Right ventricle myocardium inferior (tissue), 1 donor: Measurements from ENCODE around the gene SDK1. TPM values are rescaled to one million over a fixed set of nuclear protein-coding genes. Genes with fewer than 3 reads are reported as not detected.
"Not testable (repeated sequence)": the region's sequence is repeated elsewhere in the genome, so short reads cannot be mapped to it uniquely, and the experiment has no call there.

Experiments
- ATAC-seq: fragments of 200-7000 bp; cut with Tn5 transposase; one replicate; pipeline ENCODE4 v1.9.1; 2020; ENCODE audit warnings: mild to moderate bottlenecking, moderate library complexity
- DNase-seq: peaks from one replicate; pipeline ENCODE4 v3.0.0; 2021; ENCODE audit errors: missing footprints
- intact Hi-C: fragments of 100-400 bp; cut with DNase I; formaldehyde crosslinking; loops from one replicate; pipeline ENCODE4 v1.11.0; 2022
- total RNA-seq: library from RNA; stranded (reverse); fragmentation: NEBNext Ultra II Directional; extraction: Animal tissue kit (Norgen Biotek cat#: 25700); gene quantifications from one replicate; pipeline ENCODE4 v1.2.1, GENCODE V29; 2021
- donor health status: DM: no; HTN: yes; CAD: no; lungs with severe emphysema.

SDK1 gene
- total RNA-seq, 1 donor from 2014 or later: 2.3 TPM

GRCh38 chr7:3540456-3541220 is 239.6 kb downstream of the SDK1 start:
- no peak for DNase-seq
- intact Hi-C loops: no loop called here
- ATAC-seq: no peak

GRCh38 chr7:3544202-3544601 is 243.2 kb downstream of the SDK1 start:
- ATAC-seq: no peak
- no peak for DNase-seq
- intact Hi-C loops: no loop called here

GRCh38 chr7:3548815-3549214 is 247.8 kb downstream of the SDK1 start:
- intact Hi-C loops: no loop called here
- ATAC-seq (no peak), DNase-seq (no peak)

- ATAC-seq (no peak), DNase-seq (no peak)
- intact Hi-C loops: no loop called here
Observed at GRCh38 chr7:3549601-3550000, 248.5 kb downstream of the SDK1 start.

GRCh38 chr7:3551536-3551935 is 250.5 kb downstream of the SDK1 start:
- ATAC-seq (no peak), DNase-seq (no peak)
- intact Hi-C loops: no loop called here

- intact Hi-C loops: no loop called here
- ATAC-seq: no peak
Observed at GRCh38 chr7:3552499-3552898, 251.4 kb downstream of the SDK1 start.

GRCh38 chr7:3558400-3558799 is 257.3 kb downstream of the SDK1 start:
- intact Hi-C loops: no loop called here
- DNase-seq (no peak), ATAC-seq (no peak)

More at GRCh38 chr7:3552499-3552898, 251.4 kb downstream of the SDK1 start:
- no peak for DNase-seq

GRCh38 chr7:3559278-3559677 is 258.2 kb downstream of the SDK1 start:
- peak; percentile 31 for ATAC-seq
- DNase-seq: no peak
- intact Hi-C loops: no loop called here

GRCh38 chr7:3560495-3560894 is 259.4 kb downstream of the SDK1 start:
- no peak for DNase-seq
- no peak for ATAC-seq
- intact Hi-C loops: no loop called here

GRCh38 chr7:3561932-3562331 is 260.9 kb downstream of the SDK1 start:
- intact Hi-C loops: no loop called here
- ATAC-seq (no peak), DNase-seq (no peak)

GRCh38 chr7:3564231-3564630 is 263.2 kb downstream of the SDK1 start:
- no peak for ATAC-seq
- intact Hi-C loops: no loop called here
- no peak for DNase-seq

GRCh38 chr7:3568516-3568915 is 267.5 kb downstream of the SDK1 start:
- no peak for DNase-seq
- ATAC-seq: no peak
- intact Hi-C loops: no loop called here

GRCh38 chr7:3569643-3570042 is 268.6 kb downstream of the SDK1 start:
- DNase-seq (no peak), ATAC-seq (no peak)
- intact Hi-C loops: no loop called here

GRCh38 chr7:3573151-3573550 is 272.1 kb downstream of the SDK1 start:
- DNase-seq (no peak), ATAC-seq (no peak)
- intact Hi-C loops: no loop called here

- intact Hi-C loops: no loop called here
- no peak for DNase-seq
- ATAC-seq: no peak
Observed at GRCh38 chr7:3574386-3574785, 273.3 kb downstream of the SDK1 start.

- intact Hi-C loops: no loop called here
- no peak for ATAC-seq
- no peak for DNase-seq
Observed at GRCh38 chr7:3575753-3576531, 274.9 kb downstream of the SDK1 start.

- ATAC-seq: no peak
- no peak for DNase-seq
- intact Hi-C loops: no loop called here
Observed at GRCh38 chr7:3578399-3578798, 277.3 kb downstream of the SDK1 start.

GRCh38 chr7:3579638-3580219 is 278.7 kb downstream of the SDK1 start:
- no peak for ATAC-seq
- intact Hi-C loops: no loop called here
- no peak for DNase-seq

- intact Hi-C loops, DNase-seq, ATAC-seq: not testable (repeated sequence)
Observed at GRCh38 chr7:3582145-3582544, 281.1 kb downstream of the SDK1 start.

- DNase-seq: no peak
- intact Hi-C loops: no loop called here
- no peak for ATAC-seq
Observed at GRCh38 chr7:3585826-3586225, 284.8 kb downstream of the SDK1 start.
